WTC11 (cell line): ENCODE data around the gene RNPEPL1. TPM values are rescaled to one million over a fixed set of nuclear protein-coding genes. Genes with fewer than 3 reads are reported as not detected.

Experiments
- ATAC-seq: fragments of 200-7000 bp; cut with Tn5 transposase; 2 replicates; pipeline ENCODE4 v1.10.0; 2021; ENCODE audit warnings: mild to moderate bottlenecking, moderate library complexity
- CTCF ChIA-PET: fragments of 300-600 bp; sonication (Branson Sonifier 250); formaldehyde crosslinking; loops from one replicate; lab custom pipeline; 2021; ENCODE audit warnings: antibody characterized with exemption; lab: Charles Lee
- POLR2A ChIA-PET: fragments of 350-600 bp; sonication (Branson Sonifier 250); formaldehyde crosslinking; loops from one replicate; lab custom pipeline; 2021; ENCODE audit warnings: antibody characterized with exemption; lab: Charles Lee
- DNase-seq: peaks from one replicate; pipeline ENCODE4 v3.0.0; 2021; ENCODE audit warnings: low spot score
- H3K27ac Mint-ChIP-seq: 2 replicates; pipeline ENCODE4 v1.8.0; 2021; ENCODE audit warnings: mixed read lengths
- H3K27me3 Mint-ChIP-seq: 2 replicates; pipeline ENCODE4 v1.8.0; 2021; ENCODE audit warnings: low read depth, mild to moderate bottlenecking, moderate library complexity, mixed read lengths
- H3K36me3 Mint-ChIP-seq: 2 replicates; pipeline ENCODE4 v1.8.0; 2021; ENCODE audit warnings: mixed read lengths
- H3K4me1 Mint-ChIP-seq: 2 replicates; pipeline ENCODE4 v1.8.0; 2022; ENCODE audit warnings: mixed read lengths
- H3K4me3 Mint-ChIP-seq: 2 replicates; pipeline ENCODE4 v1.8.0; 2021; ENCODE audit warnings: mild to moderate bottlenecking, moderate library complexity, mixed read lengths
- H3K9me3 Mint-ChIP-seq: 2 replicates; pipeline ENCODE4 v1.8.0; 2021; ENCODE audit warnings: mixed read lengths
- CBFB ChIP-seq: sonication (generic); formaldehyde crosslinking; IDR thresholded peaks from 2 replicates; pipeline ENCODE4 v1.8.1; 2022; ENCODE audit warnings: mild to moderate bottlenecking, low read depth, missing genetic modification reagents
- CREB1 ChIP-seq: sonication (generic); formaldehyde crosslinking; IDR thresholded peaks from 2 replicates; pipeline ENCODE4 v1.8.0; 2023; ENCODE audit warnings: mild to moderate bottlenecking, missing genetic modification reagents
- E2F1 ChIP-seq: sonication (generic); formaldehyde crosslinking; IDR thresholded peaks from 2 replicates; pipeline ENCODE4 v1.8.0; 2022; ENCODE audit warnings: mild to moderate bottlenecking, missing genetic modification reagents
- E2F4 ChIP-seq: sonication (generic); formaldehyde crosslinking; IDR thresholded peaks from 2 replicates; pipeline ENCODE4 v1.8.1; 2022; ENCODE audit warnings: low read depth, mild to moderate bottlenecking, moderate library complexity, missing genetic modification reagents, borderline replicate concordance
- ELF4 ChIP-seq: sonication (generic); formaldehyde crosslinking; IDR thresholded peaks from 2 replicates; pipeline ENCODE4 v1.8.1; 2022; ENCODE audit warnings: low read depth, mild to moderate bottlenecking, moderate library complexity, missing genetic modification reagents
- FOXP1 ChIP-seq: sonication (generic); formaldehyde crosslinking; IDR thresholded peaks from 2 replicates; pipeline ENCODE4 v1.8.0; 2022; ENCODE audit warnings: missing genetic modification reagents, mild to moderate bottlenecking, moderate library complexity, borderline replicate concordance
- HMGA2 ChIP-seq: fragments of 250-450 bp; sonication (Bioruptor Pico); IDR thresholded peaks from 2 replicates; pipeline ENCODE4 v1.4.0; 2021; ENCODE audit warnings: mild to moderate bottlenecking, moderate library complexity
- NFATC4 ChIP-seq: fragments of 250-450 bp; sonication (Bioruptor Pico); IDR thresholded peaks from 2 replicates; pipeline ENCODE4 v1.9.0; 2021; ENCODE audit warnings: mild to moderate bottlenecking
- NFYB ChIP-seq: sonication (generic); formaldehyde crosslinking; conservative IDR thresholded peaks from 2 replicates; pipeline ENCODE4 v1.8.0; 2022; ENCODE audit warnings: low read depth, missing genetic modification reagents
- ZBTB21 ChIP-seq: sonication (generic); formaldehyde crosslinking; IDR thresholded peaks from 2 replicates; pipeline ENCODE4 v1.8.1; 2023; ENCODE audit warnings: mild to moderate bottlenecking, missing genetic modification reagents, borderline replicate concordance
- ZNF219 ChIP-seq: sonication (generic); formaldehyde crosslinking; IDR thresholded peaks from 2 replicates; pipeline ENCODE4 v1.8.0; 2023; ENCODE audit warnings: missing genetic modification reagents, mild to moderate bottlenecking, borderline replicate concordance
- ZNF317 ChIP-seq: sonication (generic); formaldehyde crosslinking; IDR thresholded peaks from 2 replicates; pipeline ENCODE4 v1.8.1; 2023; ENCODE audit warnings: low read depth, mild to moderate bottlenecking, moderate library complexity, missing genetic modification reagents, borderline replicate concordance
- ZNF396 ChIP-seq: fragments of 250-450 bp; sonication (Bioruptor Pico); IDR thresholded peaks from 2 replicates; pipeline ENCODE4 v1.8.0; 2021; ENCODE audit warnings: mild to moderate bottlenecking, moderate library complexity, borderline replicate concordance
- ZNF671 ChIP-seq: fragments of 250-450 bp; sonication (Bioruptor Pico); IDR thresholded peaks from 2 replicates; pipeline ENCODE4 v1.8.0; 2021; ENCODE audit warnings: mild to moderate bottlenecking
- ZSCAN18 ChIP-seq: fragments of 250-450 bp; sonication (Bioruptor Pico); IDR thresholded peaks from 2 replicates; pipeline ENCODE4 v2.1.2; 2022; ENCODE audit warnings: mild to moderate bottlenecking, moderate library complexity
- total RNA-seq: library from RNA; stranded (reverse); gene quantifications from 3 replicates; pipeline ENCODE4 v1.2.3, GENCODE V29; 2021
- TF ChIP-seq, protein P1 (sequence below): sonication (generic); formaldehyde crosslinking; IDR thresholded peaks from 2 replicates; pipeline ENCODE4 v1.8.0; 2022; ENCODE audit warnings: mild to moderate bottlenecking, missing genetic modification reagents
- TF ChIP-seq, protein P2 (sequence below): sonication (generic); formaldehyde crosslinking; IDR thresholded peaks from 2 replicates; pipeline ENCODE4 v1.8.1; 2022; ENCODE audit warnings: mild to moderate bottlenecking, moderate library complexity, missing genetic modification reagents
- TF ChIP-seq, protein P3 (sequence below): fragments of 250-450 bp; sonication (Bioruptor Pico); IDR thresholded peaks from 2 replicates; pipeline ENCODE4 v1.9.0; 2021; ENCODE audit warnings: moderate library complexity, mild to moderate bottlenecking, inconsistent platforms, borderline replicate concordance
- TF ChIP-seq, protein P4 (sequence below): sonication (generic); formaldehyde crosslinking; IDR thresholded peaks from 2 replicates; pipeline ENCODE4 v1.8.0; 2022; ENCODE audit warnings: mild to moderate bottlenecking, missing genetic modification reagents

The RNPEPL1 gene
- total RNA-seq, 1 experiment from 2014 or later = 18.8 TPM

GRCh38 chr2:240573071-240573515 lies 4.8 kb downstream of the RNPEPL1 start:
- TF ChIP-seq FOXP1 (no peak), ELF4 (CRISPR knock-in tag) (no peak), E2F4 (CRISPR knock-in tag) (no peak), HMGA2 (CRISPR knock-in tag) (no peak), ZSCAN18 (CRISPR knock-in tag) (no peak), ZNF396 (no peak), ZBTB21 (CRISPR knock-in tag) (no peak), NFYB (CRISPR knock-in tag) (no peak), E2F1 (CRISPR knock-in tag) (no peak)
- TF ChIP-seq, protein P1, sequence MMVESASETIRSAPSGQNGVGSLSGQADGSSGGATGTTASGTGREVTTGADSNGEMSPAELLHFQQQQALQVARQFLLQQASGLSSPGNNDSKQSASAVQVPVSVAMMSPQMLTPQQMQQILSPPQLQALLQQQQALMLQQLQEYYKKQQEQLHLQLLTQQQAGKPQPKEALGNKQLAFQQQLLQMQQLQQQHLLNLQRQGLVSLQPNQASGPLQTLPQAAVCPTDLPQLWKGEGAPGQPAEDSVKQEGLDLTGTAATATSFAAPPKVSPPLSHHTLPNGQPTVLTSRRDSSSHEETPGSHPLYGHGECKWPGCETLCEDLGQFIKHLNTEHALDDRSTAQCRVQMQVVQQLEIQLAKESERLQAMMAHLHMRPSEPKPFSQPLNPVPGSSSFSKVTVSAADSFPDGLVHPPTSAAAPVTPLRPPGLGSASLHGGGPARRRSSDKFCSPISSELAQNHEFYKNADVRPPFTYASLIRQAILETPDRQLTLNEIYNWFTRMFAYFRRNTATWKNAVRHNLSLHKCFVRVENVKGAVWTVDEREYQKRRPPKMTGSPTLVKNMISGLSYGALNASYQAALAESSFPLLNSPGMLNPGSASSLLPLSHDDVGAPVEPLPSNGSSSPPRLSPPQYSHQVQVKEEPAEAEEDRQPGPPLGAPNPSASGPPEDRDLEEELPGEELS (CRISPR knock-in tag) = no peak
- TF ChIP-seq, protein P2, sequence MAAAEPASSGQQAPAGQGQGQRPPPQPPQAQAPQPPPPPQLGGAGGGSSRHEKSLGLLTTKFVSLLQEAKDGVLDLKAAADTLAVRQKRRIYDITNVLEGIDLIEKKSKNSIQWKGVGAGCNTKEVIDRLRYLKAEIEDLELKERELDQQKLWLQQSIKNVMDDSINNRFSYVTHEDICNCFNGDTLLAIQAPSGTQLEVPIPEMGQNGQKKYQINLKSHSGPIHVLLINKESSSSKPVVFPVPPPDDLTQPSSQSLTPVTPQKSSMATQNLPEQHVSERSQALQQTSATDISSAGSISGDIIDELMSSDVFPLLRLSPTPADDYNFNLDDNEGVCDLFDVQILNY (CRISPR knock-in tag) = no peak
- TF ChIP-seq, protein P3, sequence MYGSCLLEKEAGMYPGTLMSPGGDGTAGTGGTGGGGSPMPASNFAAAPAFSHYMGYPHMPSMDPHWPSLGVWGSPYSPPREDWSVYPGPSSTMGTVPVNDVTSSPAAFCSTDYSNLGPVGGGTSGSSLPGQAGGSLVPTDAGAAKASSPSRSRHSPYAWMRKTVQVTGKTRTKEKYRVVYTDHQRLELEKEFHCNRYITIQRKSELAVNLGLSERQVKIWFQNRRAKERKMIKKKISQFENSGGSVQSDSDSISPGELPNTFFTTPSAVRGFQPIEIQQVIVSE (CRISPR knock-in tag) = no peak
- TF ChIP-seq, all 79 proteins: peak for 0
- Mint-ChIP-seq H3K9me3 (no peaks in the 10 kb centered on the region), H3K4me3 (no peak overlapping the region), H3K27ac (no peak overlapping the region), H3K36me3 (no peaks in the 10 kb centered on the region), H3K4me1 (no peaks in the 10 kb centered on the region), H3K27me3 (peaks cover 12% of the 10 kb centered on the region)
- ATAC-seq (no peak), DNase-seq (no peak)
- POLR2A ChIA-PET = no interaction called here
- CTCF ChIA-PET = interaction anchor here (1.4 kb wide), 1 partner anchor 59 kb away, joined by 4 read pairs; no protein-coding TSS in a partner anchor

GRCh38 chr2:240573516-240574385 lies 5.5 kb downstream of the RNPEPL1 start:
- DNase-seq (no peak), ATAC-seq (no peak)
- Mint-ChIP-seq H3K9me3 (no peaks in the 10 kb centered on the region), H3K27ac (no peak overlapping the region), H3K4me1 (no peaks in the 10 kb centered on the region), H3K36me3 (no peaks in the 10 kb centered on the region), H3K4me3 (no peak overlapping the region), H3K27me3 (peaks cover 12% of the 10 kb centered on the region)
- ChIA-PET CTCF (interaction anchor here (1.4 kb wide), 1 partner anchor 60 kb away, joined by 4 read pairs; no protein-coding TSS in a partner anchor), POLR2A (interaction anchor here (0.7 kb wide), 1 partner anchor 13 kb away, joined by 3 read pairs; the partner anchor contains the start of gene CAPN10)
- TF ChIP-seq NFATC4 (CRISPR knock-in tag) (no peak), CBFB (CRISPR knock-in tag) (no peak), CREB1 (no peak), ZNF317 (CRISPR knock-in tag) (no peak), ZNF219 (CRISPR knock-in tag) (no peak), ZNF671 (CRISPR knock-in tag) (no peak), ZBTB21 (CRISPR knock-in tag) (no peak), ELF4 (CRISPR knock-in tag) (no peak)
- TF ChIP-seq, protein P4, sequence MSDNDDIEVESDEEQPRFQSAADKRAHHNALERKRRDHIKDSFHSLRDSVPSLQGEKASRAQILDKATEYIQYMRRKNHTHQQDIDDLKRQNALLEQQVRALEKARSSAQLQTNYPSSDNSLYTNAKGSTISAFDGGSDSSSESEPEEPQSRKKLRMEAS (CRISPR knock-in tag) = no peak
